ENCODE measurements around the gene CCDC183.

The CCDC183 gene

DNA sequence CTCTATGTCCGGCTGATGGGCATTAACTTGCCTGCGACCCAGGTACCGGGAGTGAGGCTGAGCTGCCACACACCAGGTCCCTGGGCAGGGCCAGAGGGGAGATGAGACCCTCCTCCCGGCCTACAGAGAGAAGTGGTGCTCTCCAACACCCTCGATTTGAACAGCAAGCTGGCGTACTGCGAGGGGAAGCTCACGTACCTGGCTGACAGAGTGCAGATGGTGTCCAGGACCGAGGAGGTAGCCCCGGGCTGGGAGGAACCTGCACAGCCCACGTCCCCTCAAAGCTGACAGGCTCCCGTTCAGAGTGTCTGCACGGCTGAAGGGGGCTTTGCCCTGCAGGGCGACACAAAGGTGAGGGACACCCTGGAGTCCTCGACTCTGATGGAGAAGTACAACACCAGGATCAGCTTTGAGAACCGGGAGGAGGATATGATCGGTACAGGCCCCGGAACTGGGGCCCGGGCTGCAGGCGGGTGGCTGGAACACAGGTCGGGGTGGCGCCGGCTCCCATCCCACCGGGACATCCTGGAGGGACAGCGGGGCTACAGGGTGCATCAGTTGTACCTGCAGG, 10.6 kb downstream of the CCDC183 start:
- Mint-ChIP-seq H3K4me1 (peaks cover 19 to 46% of the 10 kb centered on the region in 2 donors), H3K4me3 (peak overlapping the region; percentile 92 to 96), H3K27ac (peak overlapping the region; percentile 96), H3K9me3 (no peaks in the 10 kb centered on the region), H3K27me3 (peaks cover 0 to 6% of the 10 kb centered on the region in 2 donors), H3K36me3 (peaks cover 14 to 25% of the 10 kb centered on the region in 2 donors)
- no peak for DNase-seq
- no peak for ATAC-seq (replicated peaks)

DNA sequence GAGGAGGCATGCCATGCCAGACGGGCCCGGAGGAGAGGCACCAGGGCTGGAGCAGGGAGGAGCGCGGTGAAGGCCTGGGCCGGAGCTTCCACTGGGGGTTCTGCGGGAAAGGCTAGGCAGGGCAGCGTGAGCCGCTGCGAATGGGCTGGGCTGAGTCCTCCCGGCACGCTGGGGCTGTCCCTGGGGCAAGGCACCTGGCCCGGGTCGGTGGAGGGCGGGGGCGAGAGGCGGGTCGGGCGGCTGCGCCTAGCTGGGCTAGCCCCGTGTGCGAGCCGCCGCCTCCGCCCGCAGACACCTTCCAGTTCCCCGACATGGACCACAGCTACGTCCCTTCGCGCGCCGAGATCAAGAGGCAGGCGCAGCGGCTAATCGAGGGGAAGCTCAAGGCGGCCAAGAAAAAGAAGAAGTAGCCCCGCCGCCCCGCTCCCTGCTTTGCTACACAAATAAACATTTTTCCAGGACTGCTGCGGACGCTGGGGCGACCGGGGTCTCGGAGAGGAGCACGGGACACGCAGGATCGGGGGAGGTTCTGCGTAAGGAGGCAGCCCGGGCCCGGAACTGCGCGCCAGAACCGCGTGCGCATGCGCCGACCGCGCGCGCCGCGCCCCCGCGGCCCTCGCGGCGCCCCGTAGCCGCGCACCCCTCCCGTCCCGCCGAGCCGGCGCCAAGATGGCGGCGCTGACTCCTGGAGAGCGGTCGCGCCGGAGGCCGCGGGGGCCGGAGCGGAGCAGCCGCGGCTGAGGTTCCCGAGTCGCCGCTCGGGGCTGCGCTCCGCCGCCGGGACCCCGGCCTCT, 11.3 kb downstream of the CCDC183 start, which contains the start of gene RABL6:
TSS of gene RABL6 (plus strand) at position 668 of the 794 bp plus-strand sequence. CDS start 249 bp downstream, outside the sequence.
- Mint-ChIP-seq H3K27me3 (no peaks in the 10 kb centered on the region), H3K4me1 (peaks cover 15 to 40% of the 10 kb centered on the region in 2 donors), H3K4me3 (peak within 1 kb of the TSS; percentile 92 to 96), H3K9me3 (no peaks in the 10 kb centered on the region), H3K36me3 (peaks cover 14 to 25% of the 10 kb centered on the region in 2 donors), H3K27ac (peak within 1 kb of the TSS; percentile 96)
- DNase-seq (peak; percentile 75), ATAC-seq (replicated peaks) (peak; percentile 83 to 89)

DNA sequence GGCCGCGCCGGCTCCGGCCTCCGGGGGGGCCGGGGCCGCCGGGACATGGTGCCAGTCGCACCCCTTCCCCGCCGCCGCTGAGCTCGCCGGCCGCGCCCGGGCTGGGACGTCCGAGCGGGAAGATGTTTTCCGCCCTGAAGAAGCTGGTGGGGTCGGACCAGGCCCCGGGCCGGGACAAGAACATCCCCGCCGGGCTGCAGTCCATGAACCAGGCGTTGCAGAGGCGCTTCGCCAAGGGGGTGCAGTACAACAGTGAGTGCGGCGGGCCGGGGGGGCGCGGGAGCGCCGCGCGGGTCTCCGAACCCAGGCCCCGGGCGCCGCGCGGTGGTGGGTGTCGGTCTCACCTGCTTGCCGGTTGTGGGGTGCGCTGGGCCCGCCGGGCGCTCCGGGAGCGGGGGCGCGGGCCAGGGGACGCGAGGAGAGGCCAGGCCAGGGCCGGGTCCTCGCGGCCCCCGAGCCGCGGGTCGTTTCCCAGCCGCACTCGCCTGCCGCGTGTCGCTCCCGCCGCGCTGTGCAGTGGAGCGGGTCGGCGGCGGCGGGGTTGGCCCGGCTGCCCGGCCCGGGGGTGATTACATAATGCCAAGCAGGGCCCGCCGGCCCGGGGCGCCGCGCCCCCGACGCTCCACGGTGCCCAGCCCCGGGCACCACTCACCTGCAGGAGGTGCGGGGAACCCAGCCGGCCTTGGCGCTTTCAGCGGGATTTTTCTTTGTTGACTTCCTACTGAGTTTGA, 12.1 kb downstream of the CCDC183 start:
- peak; percentile 39 to 42 for ATAC-seq (replicated peaks)
- Mint-ChIP-seq H3K27ac (peak overlapping the region; percentile 91), H3K9me3 (no peaks in the 10 kb centered on the region), H3K4me3 (peak overlapping the region; percentile 83 to 84), H3K4me1 (peaks cover 19 to 46% of the 10 kb centered on the region in 2 donors), H3K36me3 (peaks cover 21 to 33% of the 10 kb centered on the region in 2 donors), H3K27me3 (no peaks in the 10 kb centered on the region)
- DNase-seq: no peak

DNA sequence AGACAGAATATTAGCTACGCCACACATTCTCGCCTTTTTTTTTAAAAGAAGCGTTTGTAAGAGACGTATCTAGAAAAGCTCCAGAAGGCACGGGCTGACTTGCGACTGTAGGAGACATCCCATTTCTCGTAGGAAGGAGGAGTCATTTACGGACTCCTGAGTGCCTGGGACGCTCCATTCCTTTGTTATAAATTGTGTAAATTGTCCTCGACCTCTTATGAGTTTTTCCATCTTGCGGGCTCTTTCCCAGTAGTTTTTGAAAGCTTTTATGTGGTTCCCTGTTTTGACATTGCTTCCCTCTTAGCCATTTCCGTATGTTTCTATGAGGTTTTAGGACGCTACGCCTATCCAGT, 12.6 kb downstream of the CCDC183 start:
- no peak for DNase-seq
- Mint-ChIP-seq H3K4me3 (peak overlapping the region; percentile 83 to 84), H3K9me3 (no peaks in the 10 kb centered on the region), H3K36me3 (peaks cover 23 to 33% of the 10 kb centered on the region in 2 donors), H3K27me3 (no peaks in the 10 kb centered on the region), H3K27ac (peak overlapping the region; percentile 91), H3K4me1 (peaks cover 19 to 50% of the 10 kb centered on the region in 2 donors)
- no peak for ATAC-seq (replicated peaks)

DNA sequence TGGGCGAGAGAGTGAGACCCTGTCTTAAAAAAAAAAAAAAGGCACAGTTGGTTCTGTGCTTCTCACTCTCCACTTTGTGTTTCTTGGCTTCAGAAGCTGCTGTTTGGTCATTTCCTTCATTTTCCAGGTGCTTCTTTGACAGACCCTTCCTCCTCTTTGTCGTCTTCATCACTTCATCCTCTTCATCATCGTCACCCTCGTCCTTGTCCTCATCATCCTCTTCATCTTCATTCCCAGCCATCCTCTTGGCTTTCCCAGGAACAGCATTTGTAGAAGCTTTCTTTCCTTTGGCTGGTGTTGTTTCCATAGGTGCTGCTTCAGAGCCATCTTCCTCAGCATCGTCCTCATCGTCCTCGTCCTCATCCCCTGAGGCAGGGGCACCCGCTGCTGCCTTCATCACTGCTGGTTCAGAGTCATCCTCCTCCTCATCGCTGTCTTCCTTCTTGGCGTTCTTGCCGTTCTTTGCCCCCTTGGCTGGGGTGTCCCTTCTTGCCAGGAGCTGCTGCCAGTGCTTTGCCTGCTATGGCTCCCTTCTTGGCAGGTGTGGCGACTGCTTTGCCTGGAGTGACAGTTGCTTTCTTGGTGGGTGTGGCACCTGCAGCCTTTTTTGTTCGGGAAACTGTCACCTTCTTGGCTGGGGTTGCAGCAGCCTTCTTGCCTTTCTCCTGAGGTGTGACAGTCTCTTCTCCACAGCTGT, 18.7 kb downstream of the CCDC183 start:
- Mint-ChIP-seq H3K27me3 (no peaks in the 10 kb centered on the region), H3K27ac (no peak overlapping the region), H3K4me3 (peak overlapping the region in 1 of 2 donors; percentile 10), H3K9me3 (no peaks in the 10 kb centered on the region), H3K4me1 (peaks cover 18 to 32% of the 10 kb centered on the region in 2 donors), H3K36me3 (peaks cover 52 to 55% of the 10 kb centered on the region in 2 donors)
- DNase-seq (no peak), ATAC-seq (replicated peaks) (no peak)

GRCh38 chr9:136815422-136815782, 19.3 kb downstream of the CCDC183 start:
- ATAC-seq (replicated peaks): no peak
- no peak for DNase-seq
- peaks cover 51 to 52% of the 10 kb centered on the region in 2 donors for H3K36me3 Mint-ChIP-seq
- H3K9me3 Mint-ChIP-seq: no peaks in the 10 kb centered on the region
- no peaks in the 10 kb centered on the region for H3K27me3 Mint-ChIP-seq
- H3K27ac Mint-ChIP-seq: no peak overlapping the region
- peaks cover 16 to 29% of the 10 kb centered on the region in 2 donors for H3K4me1 Mint-ChIP-seq
- no peak overlapping the region for H3K4me3 Mint-ChIP-seq

GRCh38 chr9:136820971-136821825, 25.1 kb downstream of the CCDC183 start:
- no peak overlapping the region for H3K27ac Mint-ChIP-seq
- ATAC-seq (replicated peaks) (peak; percentile 29 to 33), DNase-seq (no peak)
- no peaks in the 10 kb centered on the region for H3K9me3 Mint-ChIP-seq
- peaks cover 7 to 10% of the 10 kb centered on the region in 2 donors for H3K4me1 Mint-ChIP-seq
- peaks cover 35 to 39% of the 10 kb centered on the region in 2 donors for H3K36me3 Mint-ChIP-seq
- no peaks in the 10 kb centered on the region for H3K27me3 Mint-ChIP-seq
- H3K4me3 Mint-ChIP-seq: peak overlapping the region; percentile 73 to 80

- no peak overlapping the region for H3K27ac Mint-ChIP-seq
- no peak for DNase-seq
- ATAC-seq (replicated peaks): no peak
- H3K36me3 Mint-ChIP-seq: peaks cover 33 to 38% of the 10 kb centered on the region in 2 donors
- H3K9me3 Mint-ChIP-seq: no peaks in the 10 kb centered on the region
- H3K4me3 Mint-ChIP-seq: no peak overlapping the region
- H3K27me3 Mint-ChIP-seq: no peaks in the 10 kb centered on the region
- H3K4me1 Mint-ChIP-seq: peaks cover 7 to 10% of the 10 kb centered on the region in 2 donors
These were observed 25.8 kb downstream of the CCDC183 start for GRCh38 chr9:136821826-136822544.

DNA sequence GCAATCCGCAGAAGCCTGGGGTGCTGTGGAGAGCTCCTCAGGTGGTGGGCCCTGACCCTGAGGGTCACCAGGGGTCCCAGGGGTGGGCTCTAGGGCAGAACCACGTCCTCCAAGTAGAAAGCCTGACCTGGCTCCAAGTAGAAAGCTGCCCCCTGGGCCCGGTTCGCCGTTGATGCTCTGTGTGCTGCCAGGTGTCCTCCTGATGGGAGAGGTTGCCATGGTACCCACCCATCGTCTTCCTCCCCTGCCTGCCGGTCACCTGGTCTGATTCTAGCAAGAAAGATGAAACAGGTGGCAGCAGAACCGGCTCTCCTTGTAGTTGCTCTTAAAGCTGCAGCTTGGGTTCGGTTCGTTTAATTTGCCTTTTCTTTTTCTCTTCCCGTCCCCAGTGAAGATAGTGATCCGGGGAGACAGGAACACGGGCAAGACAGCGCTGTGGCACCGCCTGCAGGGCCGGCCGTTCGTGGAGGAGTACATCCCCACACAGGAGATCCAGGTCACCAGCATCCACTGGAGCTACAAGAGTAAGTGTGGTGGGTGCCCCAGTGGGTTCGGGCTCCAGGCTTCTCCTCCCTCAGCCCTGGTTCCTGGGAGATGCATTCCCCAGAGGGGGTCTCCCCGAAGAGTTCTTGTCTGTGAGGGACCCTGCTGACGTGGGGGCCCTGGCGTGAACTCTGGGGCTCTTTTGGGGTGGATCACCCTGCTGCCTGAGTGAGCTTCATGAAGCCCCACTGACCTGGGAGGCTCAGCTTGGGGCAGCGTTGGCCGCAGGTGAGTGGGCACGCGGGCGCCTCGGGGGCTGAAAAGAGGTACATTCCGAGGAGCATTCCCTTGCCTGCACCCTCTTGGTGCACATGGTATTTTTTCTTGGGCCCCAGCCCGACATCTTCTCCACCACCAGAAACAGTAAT, 27.3 kb downstream of the CCDC183 start:
- ATAC-seq (replicated peaks) (no peak), DNase-seq (no peak)
- no peaks in the 10 kb centered on the region for H3K9me3 Mint-ChIP-seq
- H3K27me3 Mint-ChIP-seq: no peaks in the 10 kb centered on the region
- H3K4me1 Mint-ChIP-seq: peaks cover 7 to 10% of the 10 kb centered on the region in 2 donors
- H3K4me3 Mint-ChIP-seq: no peak overlapping the region
- peaks cover 32 to 40% of the 10 kb centered on the region in 2 donors for H3K36me3 Mint-ChIP-seq
- H3K27ac Mint-ChIP-seq: no peak overlapping the region

DNA sequence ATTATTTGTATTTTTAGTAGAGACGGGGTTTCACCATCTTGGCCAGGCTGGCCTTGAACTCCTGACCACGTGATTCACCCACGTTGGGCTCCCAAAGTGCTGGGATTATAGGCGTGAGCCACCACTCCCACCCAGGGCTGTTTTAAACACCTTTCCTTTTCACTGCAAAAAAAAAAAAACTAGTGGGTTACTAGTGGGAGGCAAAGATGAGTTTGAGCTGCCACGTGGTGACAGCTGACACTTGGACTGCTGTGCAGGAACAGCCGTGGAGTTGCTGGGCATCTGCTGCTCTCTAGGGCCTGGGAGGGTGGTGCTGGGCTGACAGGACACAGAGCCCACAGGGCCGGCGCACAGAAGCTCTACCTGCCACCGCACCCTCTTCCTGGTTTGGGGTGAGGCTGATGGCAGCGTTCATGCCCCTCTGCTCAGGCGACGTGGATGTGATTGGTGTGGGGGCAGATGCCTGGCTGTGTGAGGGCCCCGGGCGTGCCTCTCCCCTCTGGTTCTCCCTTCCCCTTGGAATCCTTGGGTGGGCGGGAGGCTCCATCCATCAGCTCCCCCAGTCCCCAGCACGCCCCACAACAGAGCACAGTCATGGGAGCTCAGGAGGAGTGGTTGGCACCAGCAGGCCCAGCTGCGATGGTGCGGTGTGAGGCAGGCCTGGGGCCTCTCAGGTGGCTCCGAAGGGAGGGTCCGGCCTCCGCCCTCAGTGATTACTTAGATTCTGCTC, 28.5 kb downstream of the CCDC183 start:
- H3K27ac Mint-ChIP-seq: no peak overlapping the region
- peaks cover 7 to 10% of the 10 kb centered on the region in 2 donors for H3K4me1 Mint-ChIP-seq
- DNase-seq (no peak), ATAC-seq (replicated peaks) (no peak)
- no peaks in the 10 kb centered on the region for H3K9me3 Mint-ChIP-seq
- no peaks in the 10 kb centered on the region for H3K27me3 Mint-ChIP-seq
- peaks cover 31 to 38% of the 10 kb centered on the region in 2 donors for H3K36me3 Mint-ChIP-seq
- no peak overlapping the region for H3K4me3 Mint-ChIP-seq

- Mint-ChIP-seq H3K36me3 (peaks cover 36 to 40% of the 10 kb centered on the region in 2 donors), H3K27me3 (no peaks in the 10 kb centered on the region), H3K9me3 (no peaks in the 10 kb centered on the region), H3K4me3 (no peak overlapping the region), H3K4me1 (peaks cover 7 to 8% of the 10 kb centered on the region in 2 donors), H3K27ac (no peak overlapping the region)
- DNase-seq (no peak), ATAC-seq (replicated peaks) (no peak)
These were observed 29.4 kb downstream of the CCDC183 start for GRCh38 chr9:136825295-136826187.
